AG09309 (cell line): ENCODE results near the gene APLP2.

Experiments
- DNase-seq: peaks from one replicate; pipeline ENCODE4 v3.0.0-alpha.2; 2010; ENCODE audit warnings: low read depth
- H3K4me3 ChIP-seq: 2 replicates; pipeline ENCODE4 v1.5.1; 2011; ENCODE audit warnings: mild to moderate bottlenecking, low read depth, low read length, moderate library complexity; ENCODE audit not compliant: control insufficient read depth
- CTCF ChIP-seq: IDR thresholded peaks from 2 replicates; pipeline ENCODE4 v1.5.1; 2011; ENCODE audit warnings: mild to moderate bottlenecking, low read depth, low read length, inconsistent platforms; ENCODE audit not compliant: insufficient read depth, control insufficient read depth; ENCODE audit errors: missing control alignments

APLP2 gene

GRCh38 chr11:130125638-130126037, 55.9 kb downstream of the APLP2 start:
- H3K4me3 ChIP-seq = no peak overlapping the region

GRCh38 chr11:130126516-130126915, 56.8 kb downstream of the APLP2 start:
- no peak overlapping the region for H3K4me3 ChIP-seq
- DNase-seq = no peak
- no peak for TF ChIP-seq CTCF

More at GRCh38 chr11:130125638-130126037, 55.9 kb downstream of the APLP2 start:
- no peak for TF ChIP-seq CTCF
- DNase-seq = no peak

GRCh38 chr11:130127509-130127908, 57.8 kb downstream of the APLP2 start:
- DNase-seq = no peak
- no peak for TF ChIP-seq CTCF
- H3K4me3 ChIP-seq = no peak overlapping the region

- TF ChIP-seq CTCF = no peak
- no peak for DNase-seq
Observed at GRCh38 chr11:130128626-130129025, 58.9 kb downstream of the APLP2 start.

GRCh38 chr11:130129922-130130321, 60.2 kb downstream of the APLP2 start:
- H3K4me3 ChIP-seq = no peak overlapping the region
- DNase-seq = no peak
- no peak for TF ChIP-seq CTCF

More at GRCh38 chr11:130128626-130129025, 58.9 kb downstream of the APLP2 start:
- no peak overlapping the region for H3K4me3 ChIP-seq

GRCh38 chr11:130131961-130132850, 62.5 kb downstream of the APLP2 start:
- H3K4me3 ChIP-seq = no peak overlapping the region
- peak; percentile 17 for DNase-seq
- TF ChIP-seq CTCF = peak; percentile 81
